Lung microvascular endothelial cell (primary cell): ENCODE results near the gene BGN. TPM values are rescaled to one million over a fixed set of nuclear protein-coding genes. Genes with fewer than 3 reads are reported as not detected.

Source experiments
- DNase-seq, 2 donors: peaks; one replicate each; pipeline versions ENCODE4 v3.0.0 to v3.0.0-alpha.2; 2010; ENCODE audit warnings: low read depth in 2 of 2
- total RNA-seq: library from RNA; depleted of rRNA; stranded (reverse); fragments of >200 nt; gene quantifications from 2 replicates; pipeline ENCODE4 v1.2.1, GENCODE V29; 2014

Gene BGN
- 15.3 TPM in 2 replicates for total RNA-seq

DNA sequence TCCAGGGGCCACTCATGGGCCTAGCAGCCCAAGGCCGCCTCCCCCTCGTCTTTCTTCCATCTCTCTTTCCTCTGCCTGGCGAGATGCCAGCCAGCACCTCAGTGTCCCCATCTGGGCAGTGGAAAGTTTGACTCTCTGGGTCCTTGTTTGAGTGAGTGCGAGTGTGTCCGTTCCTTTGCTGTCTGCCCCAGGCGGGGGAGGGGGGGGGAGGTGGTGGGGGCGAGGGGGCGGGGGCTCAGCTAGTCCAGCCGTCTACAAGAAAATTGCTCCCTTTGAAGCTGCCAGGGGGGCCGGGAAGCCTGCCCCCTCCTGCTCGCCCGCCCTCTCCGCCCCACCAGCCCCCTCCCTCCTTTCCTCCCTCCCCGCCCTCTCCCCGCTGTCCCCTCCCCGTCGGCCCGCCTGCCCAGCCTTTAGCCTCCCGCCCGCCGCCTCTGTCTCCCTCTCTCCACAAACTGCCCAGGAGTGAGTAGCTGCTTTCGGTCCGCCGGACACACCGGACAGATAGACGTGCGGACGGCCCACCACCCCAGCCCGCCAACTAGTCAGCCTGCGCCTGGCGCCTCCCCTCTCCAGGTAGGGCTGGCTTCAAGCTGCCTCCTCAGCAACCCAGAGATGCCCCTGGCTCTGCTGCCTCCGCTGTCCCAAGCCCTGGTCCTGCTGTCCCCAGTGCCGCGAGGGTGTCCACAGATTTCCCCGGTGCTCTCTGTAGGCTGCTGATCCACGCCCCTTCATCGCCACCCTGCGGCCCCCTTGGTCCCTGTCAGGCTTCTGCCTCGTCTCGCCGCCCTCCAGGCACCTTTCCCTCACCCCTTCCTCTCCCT, at the start of gene BGN:
Gene BGN, plus strand, starts transcription at position 440 of the 821 bp plus-strand sequence. CDS start 9,652 bp downstream, outside the sequence.
- peak; percentile 52 to 81 for DNase-seq

DNA sequence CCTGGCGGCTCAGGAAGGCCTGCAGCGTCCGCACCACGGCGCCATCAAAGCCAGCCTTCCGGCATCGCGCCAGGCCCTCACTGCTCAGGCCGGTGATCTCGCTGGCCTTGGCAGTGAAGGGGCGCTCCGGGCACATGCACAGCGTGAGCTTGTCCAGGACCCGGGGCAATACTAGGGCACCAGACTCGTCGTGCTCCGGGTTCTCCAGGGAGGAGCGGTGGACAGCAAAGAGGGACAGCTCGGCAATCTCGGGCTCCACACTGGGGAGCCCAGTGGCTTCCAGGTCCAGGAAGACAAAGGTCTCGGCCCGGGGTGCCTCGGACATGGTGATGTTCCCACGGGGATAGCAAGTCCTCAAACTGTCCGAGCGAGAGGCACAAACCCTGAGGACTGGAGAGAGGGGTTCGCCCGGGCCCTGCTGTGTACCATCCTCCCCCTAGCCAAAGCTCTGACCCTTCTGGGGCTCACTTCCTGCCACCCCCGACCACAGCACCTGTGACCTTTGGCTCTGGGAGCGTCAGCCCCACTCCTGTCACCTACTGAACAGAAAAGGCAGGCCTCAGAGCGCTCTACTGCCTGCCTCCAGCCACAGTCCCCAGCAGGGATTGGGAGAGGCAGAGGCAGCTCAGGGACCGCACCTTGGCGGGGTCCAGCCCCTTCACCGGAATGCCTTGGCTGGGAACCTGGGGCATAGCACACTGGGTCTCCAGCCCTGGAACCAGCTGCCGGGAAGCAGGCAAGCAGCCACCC, 49.5 kb upstream of the BGN start:
- no peak for DNase-seq

DNA sequence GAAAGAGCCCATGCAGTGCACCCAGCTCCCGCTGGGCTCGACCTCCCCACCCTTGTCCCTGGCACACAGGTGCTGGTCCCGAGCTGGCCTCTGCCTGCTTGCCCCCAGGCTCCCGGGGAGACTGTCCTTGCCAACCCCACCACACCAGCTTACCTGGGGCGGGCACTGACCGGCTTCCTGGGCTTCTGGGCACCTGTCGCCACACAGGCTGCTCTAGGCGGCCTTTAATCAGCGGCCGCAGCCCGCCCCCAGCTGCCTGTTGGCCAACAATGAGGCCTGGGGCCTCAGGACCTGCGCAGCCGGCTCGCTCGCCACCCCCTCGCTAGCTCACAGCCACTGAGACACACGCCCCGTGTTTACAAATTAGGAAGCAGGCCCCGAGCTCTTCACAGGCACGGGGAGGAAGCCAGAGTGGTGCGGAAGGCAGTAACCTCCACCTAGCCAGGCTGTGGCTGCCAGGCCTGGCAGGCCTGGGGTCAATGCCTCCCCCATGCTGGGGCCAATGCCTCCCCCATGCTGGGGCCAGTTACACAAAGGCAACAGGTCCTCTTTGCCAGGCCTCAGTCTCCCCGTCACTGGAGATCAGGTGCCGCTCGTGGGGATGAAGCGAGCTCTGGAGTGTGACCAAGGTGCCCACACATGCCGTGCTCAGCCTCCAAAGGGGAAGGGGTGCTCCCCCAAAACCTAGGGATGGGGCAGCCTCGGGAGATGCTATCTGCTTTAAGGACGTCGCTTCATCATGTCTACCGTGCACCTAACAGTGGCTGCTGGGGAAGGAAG, 48.7 kb upstream of the BGN start, which contains the start of gene TREX2:
Gene TREX2, minus strand, starts transcription at position 201 of the 780 bp plus-strand sequence. CDS start 626 bp downstream, outside the sequence.
- no peak for DNase-seq

DNA sequence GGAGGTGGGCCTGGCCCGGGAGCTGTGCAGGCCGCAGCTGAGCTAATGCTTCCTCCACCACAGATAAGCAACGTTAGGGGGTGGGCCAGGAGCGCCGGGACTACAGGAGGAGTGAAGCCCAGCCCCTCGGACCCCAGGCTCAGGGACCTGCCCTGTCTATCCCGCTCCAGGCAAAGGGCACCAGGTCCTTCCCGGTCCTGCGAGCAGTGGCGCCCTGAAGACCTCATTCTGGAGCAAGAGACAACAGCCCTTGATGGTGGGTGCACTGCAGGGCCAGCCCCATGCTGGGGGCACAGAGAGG, 48.2 kb upstream of the BGN start:
- no peak for DNase-seq

GRCh38 chrX:153446950-153447580, 47.7 kb upstream of the BGN start:
- DNase-seq: no peak

DNA sequence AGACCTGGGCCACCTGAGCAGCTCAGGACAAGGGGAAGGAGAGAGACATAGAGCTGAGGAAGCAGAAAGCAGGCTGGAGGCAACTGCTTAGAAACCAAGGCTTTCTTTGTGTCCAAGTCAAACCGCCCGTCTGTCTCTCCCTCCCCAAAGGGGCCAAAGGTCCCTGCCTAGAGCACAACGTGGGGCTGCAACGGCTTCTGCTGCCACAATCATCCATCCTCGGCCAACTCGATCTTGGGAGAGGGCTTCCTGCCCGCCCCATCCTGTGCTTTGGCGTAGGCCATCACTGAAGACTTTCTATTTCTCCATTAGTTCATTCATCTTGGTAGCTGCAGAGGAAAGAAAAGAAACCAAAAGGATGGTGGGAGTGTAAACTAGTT, 47.2 kb upstream of the BGN start:
- DNase-seq: no peak

- no peak for DNase-seq
Observed at GRCh38 chrX:153448556-153449367, 46.0 kb upstream of the BGN start.

DNA sequence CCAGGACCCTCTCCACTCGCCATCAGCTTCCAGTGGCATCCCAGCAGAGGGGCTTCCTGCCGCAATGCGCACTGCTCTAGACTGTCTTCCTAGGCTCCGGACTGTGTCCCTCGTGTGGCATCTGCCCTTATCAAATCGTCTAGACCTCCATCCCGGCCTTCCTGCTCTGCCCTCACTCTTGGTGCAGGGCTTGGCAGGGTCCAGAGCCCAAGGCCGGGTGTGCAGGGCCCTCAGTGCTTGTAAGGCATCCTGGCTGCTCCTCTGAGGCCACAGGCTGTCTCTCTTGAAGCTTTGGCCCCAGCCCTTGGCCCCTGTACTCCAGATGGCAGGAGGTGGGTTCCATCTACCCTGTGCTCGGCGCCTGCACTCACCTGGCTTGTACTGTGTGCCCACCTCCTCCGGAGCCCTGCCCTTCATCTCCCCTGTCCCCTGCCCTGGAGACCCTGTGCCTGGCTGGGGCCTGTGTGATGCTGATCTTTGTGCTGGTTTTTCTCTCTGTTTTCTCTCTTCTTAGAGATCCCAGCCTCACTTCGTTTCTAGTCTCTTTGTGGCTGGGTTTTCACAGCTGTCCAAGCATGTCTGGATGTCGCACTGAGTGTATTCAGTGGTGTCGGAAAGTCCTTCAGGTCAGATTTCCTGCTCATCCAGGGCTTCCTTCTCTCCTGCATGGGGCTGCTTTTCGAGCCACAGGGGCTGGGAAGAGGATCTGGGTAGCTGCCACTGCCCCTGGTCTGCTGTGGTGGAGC, 45.2 kb upstream of the BGN start:
- DNase-seq: no peak

GRCh38 chrX:153450114-153450948, 44.4 kb upstream of the BGN start:
- DNase-seq: no peak

- DNase-seq: no peak
Observed at GRCh38 chrX:153450949-153451277, 43.9 kb upstream of the BGN start.

GRCh38 chrX:153454901-153455550, 39.8 kb upstream of the BGN start:
- DNase-seq: no peak

GRCh38 chrX:153455571-153455970, 39.2 kb upstream of the BGN start:
- no peak for DNase-seq

- DNase-seq: no peak
Observed at GRCh38 chrX:153456161-153456560, 38.6 kb upstream of the BGN start.

GRCh38 chrX:153456704-153457103, 38.1 kb upstream of the BGN start:
- no peak for DNase-seq

GRCh38 chrX:153457136-153457825, 37.5 kb upstream of the BGN start:
- no peak for DNase-seq

- no peak for DNase-seq
Observed at GRCh38 chrX:153457827-153458466, 36.8 kb upstream of the BGN start.

DNA sequence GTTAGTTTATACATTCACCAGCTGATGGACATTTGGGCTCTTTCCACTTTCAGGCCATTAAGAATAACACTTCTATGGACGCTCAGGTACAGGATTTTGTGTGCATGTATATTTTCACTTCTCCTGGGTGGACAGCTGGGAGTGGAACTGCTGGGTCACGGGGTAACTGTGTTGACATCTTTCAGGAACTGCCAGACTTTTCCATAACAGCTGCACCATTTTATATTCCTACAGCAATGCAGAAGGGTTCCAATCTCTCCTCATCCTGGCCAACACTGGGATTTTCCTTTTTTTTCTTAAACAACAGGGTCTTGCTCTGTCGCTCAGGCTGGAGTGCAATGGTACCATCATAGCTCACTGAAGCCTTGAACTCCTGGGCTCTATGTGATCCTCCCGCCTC, 36.3 kb upstream of the BGN start:
- no peak for DNase-seq

GRCh38 chrX:153459986-153460385, 34.8 kb upstream of the BGN start:
- DNase-seq: peak; percentile 67 to 79
